Mucosa of descending colon (tissue), 3 donors: ENCODE data around the gene FSIP2. TPM values are rescaled to one million over a fixed set of nuclear protein-coding genes. Genes with fewer than 3 reads are reported as not detected.
A peak's percentile ranks its signal among the peaks of the same experiment; 100 is the strongest.

Experiments used
- ATAC-seq: fragments of 200-7000 bp; cut with Tn5 transposase; one replicate; pipeline ENCODE4 v1.9.1; 2020; ENCODE audit warnings: mild to moderate bottlenecking, moderate library complexity
- DNase-seq, 3 donors: peaks; one replicate each; pipeline ENCODE4 v3.0.0-alpha.2; 2020
- H3K36me3 ChIP-seq: fragments of 200-600 bp; one replicate; pipeline ENCODE4 v1.8.0; 2021; ENCODE audit warnings: low read depth, mild to moderate bottlenecking
- H3K4me1 ChIP-seq: fragments of 200-600 bp; one replicate; pipeline ENCODE4 v1.8.0; 2021; ENCODE audit warnings: low read depth, mild to moderate bottlenecking
- H3K4me3 ChIP-seq: fragments of 200-600 bp; one replicate; pipeline ENCODE4 v1.8.0; 2021; ENCODE audit warnings: mild to moderate bottlenecking
- H3K9me3 ChIP-seq: fragments of 200-600 bp; one replicate; pipeline ENCODE4 v1.8.0; 2021; ENCODE audit warnings: mild to moderate bottlenecking
- CTCF ChIP-seq: fragments of 200-600 bp; IDR thresholded peaks from one replicate; pipeline ENCODE4 v1.8.0; 2022; ENCODE audit warnings: antibody characterized with exemption, mild to moderate bottlenecking
- intact Hi-C, 2 donors: fragments of 100-400 bp; cut with DNase I in 1 of 2; cut with micrococcal nuclease in 1 of 2; formaldehyde crosslinking; loops; one replicate each; pipeline versions ENCODE4 v1.11.0 to v1.11.1; 2022; cut with DNase I, micrococcal nuclease
- total RNA-seq, 3 donors: library from RNA; stranded (reverse); fragmentation: NEBNext Ultra II Directional in 2 of 3; extraction: Animal tissue kit (Norgen Biotek cat#: 25700) in 2 of 3; gene quantifications; one replicate each; pipeline versions ENCODE4 v1.2.1 to v1.2.4, GENCODE V29; 2021 to 2023
- donor health status: DM: no; HTN: no; CAD: no; lungs with moderate emphysema.
- donor health status: DM: no; HTN: no; CAD: no.
- donor health status: DM: no; HTN: yes; CAD: no.

The FSIP2 gene
- total RNA-seq, 3 donors from 2014 or later: 6.7 to 22.1 (median 8.3) TPM

GRCh38 chr2:185734658-185735057 lies 3.9 kb upstream of the FSIP2 start:
- H3K9me3 ChIP-seq: peaks cover 6% of the 10 kb centered on the region
- no peak for TF ChIP-seq CTCF
- no peak for DNase-seq
- ATAC-seq: no peak
- H3K4me3 ChIP-seq: no peak overlapping the region
- H3K4me1 ChIP-seq: no peaks in the 10 kb centered on the region
- H3K36me3 ChIP-seq: no peaks in the 10 kb centered on the region
- intact Hi-C loops: no loop called here

GRCh38 chr2:185736210-185736609 lies 2.4 kb upstream of the FSIP2 start:
- no peaks in the 10 kb centered on the region for H3K4me1 ChIP-seq
- H3K4me3 ChIP-seq: no peak overlapping the region
- no peaks in the 10 kb centered on the region for H3K36me3 ChIP-seq
- no peak for ATAC-seq
- H3K9me3 ChIP-seq: peaks cover 6% of the 10 kb centered on the region
- intact Hi-C loops: no loop called here
- no peak for DNase-seq
- no peak for TF ChIP-seq CTCF

- DNase-seq: peak in 1 of 3 donors; percentile 5
- TF ChIP-seq CTCF: no peak
- intact Hi-C loops: no loop called here
- Histone ChIP-seq H3K9me3 (no peaks in the 10 kb centered on the region), H3K4me3 (no peak overlapping the region), H3K36me3 (no peaks in the 10 kb centered on the region), H3K4me1 (peaks cover 6% of the 10 kb centered on the region)
- peak; percentile 95 for ATAC-seq
Observed at GRCh38 chr2:185745864-185746859, 7.6 kb downstream of the FSIP2 start.

GRCh38 chr2:185757356-185757755 lies 18.8 kb downstream of the FSIP2 start:
- Histone ChIP-seq H3K4me3 (no peak overlapping the region), H3K4me1 (no peaks in the 10 kb centered on the region), H3K9me3 (no peaks in the 10 kb centered on the region), H3K36me3 (no peaks in the 10 kb centered on the region)
- intact Hi-C loops: no loop called here
- DNase-seq: no peak
- ATAC-seq: peak; percentile 55
- no peak for TF ChIP-seq CTCF

GRCh38 chr2:185771396-185771795 lies 32.8 kb downstream of the FSIP2 start:
- TF ChIP-seq CTCF: no peak
- intact Hi-C loops: no loop called here
- Histone ChIP-seq H3K4me1 (no peaks in the 10 kb centered on the region), H3K4me3 (no peak overlapping the region), H3K9me3 (peaks cover 31% of the 10 kb centered on the region), H3K36me3 (no peaks in the 10 kb centered on the region)
- ATAC-seq (no peak), DNase-seq (no peak)
